ENCODE results near the gene UBE2C. TPM values are rescaled to one million over a fixed set of nuclear protein-coding genes. Genes with fewer than 3 reads are reported as not detected.

UBE2C gene
- total RNA-seq, 1 experiment from 2014 or later: 249 TPM

- POLR2A ChIA-PET: no interaction called here
- DNase-seq (ENCODE audit: low spot score): no peak
- Mint-ChIP-seq H3K4me3 (no peak overlapping the region), H3K4me1 (peaks cover 10% of the 10 kb centered on the region), H3K27me3 (ENCODE audit: low read depth) (no peaks in the 10 kb centered on the region), H3K36me3 (peaks cover 6% of the 10 kb centered on the region), H3K9me3 (peaks cover 9% of the 10 kb centered on the region), H3K27ac (no peak overlapping the region)
- CTCF ChIA-PET: interaction anchor here (0.6 to 1.6 kb wide), 2 partner anchors 197 to 338 kb away, joined by 3 to 5 read pairs; no protein-coding TSS in a partner anchor
- no peak for ATAC-seq
- TF ChIP-seq RELA (CRISPR knock-in tag; IDR thresholded peaks at IDR 0.05; ENCODE audit: borderline replicate concordance) (no peak), ZNF396 (CRISPR knock-in tag; IDR thresholded peaks at IDR 0.05; ENCODE audit: borderline replicate concordance) (no peak), ZNF263 (CRISPR knock-in tag; IDR thresholded peaks at IDR 0.05; ENCODE audit: low read depth) (no peak), MYBL2 (CRISPR knock-in tag; IDR thresholded peaks at IDR 0.05) (no peak), RORB (CRISPR knock-in tag; IDR thresholded peaks at IDR 0.05) (no peak), PRRX2 (CRISPR knock-in tag; IDR thresholded peaks at IDR 0.05) (no peak), CREB1 (CRISPR knock-in tag; IDR thresholded peaks at IDR 0.05) (no peak), STAT6 (CRISPR knock-in tag; conservative IDR thresholded peaks at IDR 0.05; ENCODE audit: low read depth) (no peak), USF1 (CRISPR knock-in tag; IDR thresholded peaks at IDR 0.05) (no peak), JUN (CRISPR knock-in tag; IDR thresholded peaks at IDR 0.05) (no peak), ZNF138 (CRISPR knock-in tag; conservative IDR thresholded peaks at IDR 0.05) (no peak)
Measured at GRCh38 chr20:45775411-45775810, 37.0 kb upstream of the UBE2C start.

- H3K36me3 Mint-ChIP-seq: peaks cover 6% of the 10 kb centered on the region
- TF ChIP-seq ZNF121 (CRISPR knock-in tag; IDR thresholded peaks at IDR 0.05): no peak
- no peak for TF ChIP-seq ZBTB43 (CRISPR knock-in tag; IDR thresholded peaks at IDR 0.05)
- no peak for TF ChIP-seq GRHL2 (CRISPR knock-in tag; IDR thresholded peaks at IDR 0.05; ENCODE audit: insufficient replicate concordance, severe bottlenecking)
- TF ChIP-seq ZNF416 (CRISPR knock-in tag; IDR thresholded peaks at IDR 0.05): no peak
- no peak for TF ChIP-seq HMGXB4 (CRISPR knock-in tag; IDR thresholded peaks at IDR 0.05)
- no peak for TF ChIP-seq JAZF1 (CRISPR knock-in tag; IDR thresholded peaks at IDR 0.05)
- ChIA-PET CTCF (interaction anchor here (1.6 kb wide), 1 partner anchor 340 kb away, joined by 5 read pairs; no protein-coding TSS in a partner anchor), POLR2A (no interaction called here)
- no peak overlapping the region for H3K4me3 Mint-ChIP-seq
- DNase-seq (ENCODE audit: low spot score) (no peak), ATAC-seq (no peak)
- no peak overlapping the region for H3K27ac Mint-ChIP-seq
- H3K27me3 Mint-ChIP-seq (ENCODE audit: low read depth): no peaks in the 10 kb centered on the region
- peaks cover 8% of the 10 kb centered on the region for H3K9me3 Mint-ChIP-seq
- no peaks in the 10 kb centered on the region for H3K4me1 Mint-ChIP-seq
Measured at GRCh38 chr20:45776931-45777330, 35.5 kb upstream of the UBE2C start.
